ENCODE measurements around the gene RER1. TPM values are rescaled to one million over a fixed set of nuclear protein-coding genes. Genes with fewer than 3 reads are reported as not detected.
A peak's percentile ranks its signal among the peaks of the same experiment; 100 is the strongest.

Gene RER1
- polyA plus RNA-seq, 1 donor from 2014 or later = 58.7 TPM

DNA sequence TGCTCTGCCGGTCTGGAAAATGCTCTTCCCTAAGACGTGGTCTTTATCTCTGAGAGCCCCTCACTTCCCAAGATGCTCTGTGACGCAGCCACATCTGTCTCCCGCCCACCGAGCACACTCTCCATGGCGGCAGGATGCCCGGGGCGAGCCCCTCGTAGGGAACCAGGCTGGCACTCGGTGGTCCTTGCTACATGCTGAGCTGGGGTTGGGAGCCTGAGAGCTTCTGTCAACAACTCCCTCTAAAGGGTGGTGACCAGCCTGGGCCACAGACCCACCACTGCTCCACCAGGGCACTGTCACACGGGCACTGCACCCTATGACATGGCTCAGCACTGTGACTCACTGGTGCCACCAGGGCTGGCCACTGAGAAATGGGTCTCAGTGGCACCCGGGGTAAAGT, 18.1 kb downstream of the RER1 start:
- H3F3A ChIP-seq (ENCODE audit: insufficient read depth, low read length, poor library complexity, severe bottlenecking) = no peaks in the 10 kb centered on the region
- no peaks in the 10 kb centered on the region for H3K79me2 ChIP-seq (replicated peaks; ENCODE audit: insufficient read depth, low read length)
- H4K20me1 ChIP-seq (ENCODE audit: insufficient read depth) = no peaks in the 10 kb centered on the region
- no peak overlapping the region for H3K4me3 ChIP-seq (ENCODE audit: low read length)
- H3K9me2 ChIP-seq (ENCODE audit: insufficient read depth, low read length) = no peaks in the 10 kb centered on the region
- H3K27ac ChIP-seq (ENCODE audit: low read length) = no peak overlapping the region
- H3K4me2 ChIP-seq (ENCODE audit: low read length) = no peak overlapping the region
- no peak overlapping the region for H3K9ac ChIP-seq (ENCODE audit: low read length)
- H3K36me3 ChIP-seq (ENCODE audit: insufficient read depth, low read length) = no peaks in the 10 kb centered on the region
- no peak overlapping the region for H2AFZ ChIP-seq (ENCODE audit: low read depth, low read length)
- no peaks in the 10 kb centered on the region for H3K9me3 ChIP-seq (ENCODE audit: low read length)
- no peaks in the 10 kb centered on the region for H3K27me3 ChIP-seq (ENCODE audit: insufficient read depth, low read depth, low read length)
- TF ChIP-seq MXI1 (conservative IDR thresholded peaks at IDR 0.05; ENCODE audit: poor library complexity, severe bottlenecking) (no peak), EZH2 (IDR thresholded peaks at IDR 0.05; ENCODE audit: borderline replicate concordance, insufficient read depth, low read length, poor library complexity, severe bottlenecking) (no peak), REST (IDR thresholded peaks at IDR 0.05; ENCODE audit: borderline replicate concordance) (no peak), RAD21 (conservative IDR thresholded peaks at IDR 0.05) (no peak), SMC3 (conservative IDR thresholded peaks at IDR 0.05; ENCODE audit: poor library complexity) (no peak), CTCF (IDR thresholded peaks at IDR 0.05; ENCODE audit: poor library complexity, severe bottlenecking) (no peak), POLR2AphosphoS5 (IDR thresholded peaks at IDR 0.05) (no peak), TAF1 (IDR thresholded peaks at IDR 0.05; ENCODE audit: low read depth) (no peak), EP300 (conservative IDR thresholded peaks at IDR 0.05; ENCODE audit: poor library complexity, severe bottlenecking) (no peak)

DNA sequence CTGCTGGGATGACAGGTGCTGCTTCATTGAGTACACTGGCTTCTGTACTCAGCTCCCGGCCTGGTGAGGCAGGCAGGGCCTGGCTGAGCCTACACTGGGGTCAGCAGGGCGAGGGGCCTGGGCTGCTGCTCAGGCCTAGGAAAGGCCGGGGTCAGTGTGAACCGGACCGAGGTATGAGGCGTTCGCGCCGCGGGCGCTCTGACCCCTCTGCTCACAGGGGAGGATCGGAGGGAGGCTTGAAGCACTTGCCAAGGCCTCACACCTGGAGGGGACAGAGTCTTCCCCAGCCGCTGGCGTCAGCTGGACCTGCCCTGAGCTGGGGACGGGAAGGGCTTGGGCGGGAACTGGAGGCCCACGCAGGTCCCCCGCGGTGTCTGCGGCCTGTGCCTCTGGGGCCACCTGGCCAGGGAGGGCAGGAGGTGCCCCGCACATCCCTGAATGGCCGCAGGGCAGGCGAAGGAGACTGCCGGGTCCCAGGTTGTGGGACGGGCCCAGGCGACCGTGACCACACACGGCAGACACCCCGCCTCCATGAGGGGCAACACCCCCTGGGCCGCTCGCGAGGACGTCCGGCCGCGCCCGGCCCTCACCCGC, 20.3 kb downstream of the RER1 start:
- Histone ChIP-seq H3K4me2 (ENCODE audit: low read length) (peak overlapping the region; percentile 76), H3K27me3 (ENCODE audit: insufficient read depth, low read depth, low read length) (no peaks in the 10 kb centered on the region), H3K36me3 (ENCODE audit: insufficient read depth, low read length) (no peaks in the 10 kb centered on the region), H3K9me3 (ENCODE audit: low read length) (no peaks in the 10 kb centered on the region), H2AFZ (ENCODE audit: low read depth, low read length) (peak overlapping the region; percentile 56), H3F3A (ENCODE audit: insufficient read depth, low read length, poor library complexity, severe bottlenecking) (no peaks in the 10 kb centered on the region), H3K9ac (ENCODE audit: low read length) (peak overlapping the region; percentile 82), H3K9me2 (ENCODE audit: insufficient read depth, low read length) (no peaks in the 10 kb centered on the region), H4K20me1 (ENCODE audit: insufficient read depth) (no peaks in the 10 kb centered on the region), H3K79me2 (replicated peaks; ENCODE audit: insufficient read depth, low read length) (no peaks in the 10 kb centered on the region), H3K27ac (ENCODE audit: low read length) (peak overlapping the region; percentile 55), H3K4me3 (ENCODE audit: low read length) (peak overlapping the region; percentile 97)
- TF ChIP-seq CTCF (IDR thresholded peaks at IDR 0.05; ENCODE audit: poor library complexity, severe bottlenecking) (no peak), TAF1 (IDR thresholded peaks at IDR 0.05; ENCODE audit: low read depth) (no peak), RAD21 (conservative IDR thresholded peaks at IDR 0.05) (no peak), EP300 (conservative IDR thresholded peaks at IDR 0.05; ENCODE audit: poor library complexity, severe bottlenecking) (no peak), MXI1 (conservative IDR thresholded peaks at IDR 0.05; ENCODE audit: poor library complexity, severe bottlenecking) (no peak), REST (IDR thresholded peaks at IDR 0.05; ENCODE audit: borderline replicate concordance) (no peak), POLR2AphosphoS5 (IDR thresholded peaks at IDR 0.05) (no peak), SMC3 (conservative IDR thresholded peaks at IDR 0.05; ENCODE audit: poor library complexity) (no peak), EZH2 (IDR thresholded peaks at IDR 0.05; ENCODE audit: borderline replicate concordance, insufficient read depth, low read length, poor library complexity, severe bottlenecking) (no peak)
